Astrocyte of the spinal cord (primary cell): Measurements from ENCODE around the gene IFRD1.

Experiments used
- DNase-seq: peaks from one replicate; pipeline ENCODE4 v3.0.0; 2011; ENCODE audit warnings: low read depth, low spot score
- H3K4me3 ChIP-seq: 2 replicates; pipeline ENCODE4 v1.5.1; 2011; ENCODE audit warnings: low read depth, mild to moderate bottlenecking, low read length, moderate library complexity
- in situ Hi-C: cut with HindIII; loops from 2 replicates; pipeline ENCODE4 v1.10.0; 2017; ENCODE audit warnings: low sequenced_read_pairs
- TF ChIP-seq, protein P1 (sequence below): IDR thresholded peaks from 2 replicates; pipeline ENCODE4 v1.5.1; 2012; ENCODE audit warnings: low read depth, mild to moderate bottlenecking, low read length, inconsistent platforms

The IFRD1 gene

DNA sequence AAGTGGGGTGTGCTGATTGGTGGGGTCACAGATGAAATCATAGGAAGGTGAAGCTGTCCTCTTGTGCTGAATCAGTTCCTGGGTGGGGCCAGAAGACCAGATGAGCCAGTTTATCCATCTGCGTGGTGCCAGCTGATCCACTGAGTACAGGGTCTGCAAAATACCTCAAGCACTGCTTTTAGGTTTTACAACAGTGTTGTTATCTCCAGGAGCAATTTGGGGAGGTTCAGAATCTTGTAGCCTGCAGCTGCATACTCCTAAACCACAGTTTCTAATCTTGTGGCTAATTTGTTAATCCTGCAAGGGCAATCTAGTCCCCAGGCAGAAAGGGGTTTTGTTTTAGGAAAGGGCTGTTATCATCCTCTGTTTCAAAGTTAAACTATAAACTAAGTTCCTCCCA lies 17.0 kb upstream of the IFRD1 start:
- DNase-seq = no peak
- H3K4me3 ChIP-seq = no peak overlapping the region
- TF ChIP-seq, protein P1, sequence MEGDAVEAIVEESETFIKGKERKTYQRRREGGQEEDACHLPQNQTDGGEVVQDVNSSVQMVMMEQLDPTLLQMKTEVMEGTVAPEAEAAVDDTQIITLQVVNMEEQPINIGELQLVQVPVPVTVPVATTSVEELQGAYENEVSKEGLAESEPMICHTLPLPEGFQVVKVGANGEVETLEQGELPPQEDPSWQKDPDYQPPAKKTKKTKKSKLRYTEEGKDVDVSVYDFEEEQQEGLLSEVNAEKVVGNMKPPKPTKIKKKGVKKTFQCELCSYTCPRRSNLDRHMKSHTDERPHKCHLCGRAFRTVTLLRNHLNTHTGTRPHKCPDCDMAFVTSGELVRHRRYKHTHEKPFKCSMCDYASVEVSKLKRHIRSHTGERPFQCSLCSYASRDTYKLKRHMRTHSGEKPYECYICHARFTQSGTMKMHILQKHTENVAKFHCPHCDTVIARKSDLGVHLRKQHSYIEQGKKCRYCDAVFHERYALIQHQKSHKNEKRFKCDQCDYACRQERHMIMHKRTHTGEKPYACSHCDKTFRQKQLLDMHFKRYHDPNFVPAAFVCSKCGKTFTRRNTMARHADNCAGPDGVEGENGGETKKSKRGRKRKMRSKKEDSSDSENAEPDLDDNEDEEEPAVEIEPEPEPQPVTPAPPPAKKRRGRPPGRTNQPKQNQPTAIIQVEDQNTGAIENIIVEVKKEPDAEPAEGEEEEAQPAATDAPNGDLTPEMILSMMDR = no peak
- in situ Hi-C loops = no loop called here

DNA sequence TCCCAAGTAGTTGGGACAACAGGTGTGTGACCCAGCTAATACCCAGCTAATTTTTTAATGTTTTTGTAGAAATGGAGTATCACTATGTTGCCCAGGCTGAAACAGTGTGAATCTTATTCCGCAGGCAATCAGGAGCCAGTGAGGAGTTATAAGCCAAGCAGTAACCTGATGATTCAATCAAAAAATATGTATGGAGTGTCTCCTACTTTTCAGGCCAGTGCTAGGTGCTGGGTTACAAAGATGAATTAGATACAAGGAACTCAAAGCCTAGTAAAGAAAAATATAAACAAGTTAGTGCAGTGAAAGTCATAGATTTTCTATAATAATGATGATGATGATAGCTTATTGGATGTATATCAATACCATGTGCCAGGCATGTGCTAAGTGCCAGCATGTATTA lies 13.2 kb upstream of the IFRD1 start:
- no peak for DNase-seq
- no peak overlapping the region for H3K4me3 ChIP-seq
- in situ Hi-C loops = no loop called here
- TF ChIP-seq, protein P1 = no peak

DNA sequence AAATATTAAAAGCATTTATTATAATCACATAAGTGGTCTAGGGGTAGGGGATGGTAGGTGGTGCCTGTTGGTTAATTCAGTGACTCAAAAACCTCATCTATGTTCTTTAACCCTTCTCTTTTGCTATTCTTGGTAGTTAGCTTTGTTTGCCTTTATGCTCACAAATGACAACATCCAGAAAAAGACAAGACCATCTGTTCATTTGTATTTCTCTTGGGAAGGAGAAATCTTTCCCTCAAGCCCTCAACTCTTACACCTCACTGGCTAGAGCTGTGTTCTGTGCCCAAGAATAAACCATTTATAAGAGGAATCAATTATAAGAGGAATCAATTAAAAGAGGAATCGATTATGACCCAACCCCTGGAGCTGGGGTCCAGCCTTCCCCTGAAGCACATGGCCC lies 10.8 kb upstream of the IFRD1 start:
- in situ Hi-C loops = no loop called here
- no peak for DNase-seq
- H3K4me3 ChIP-seq = no peak overlapping the region
- TF ChIP-seq, protein P1 = no peak

DNA sequence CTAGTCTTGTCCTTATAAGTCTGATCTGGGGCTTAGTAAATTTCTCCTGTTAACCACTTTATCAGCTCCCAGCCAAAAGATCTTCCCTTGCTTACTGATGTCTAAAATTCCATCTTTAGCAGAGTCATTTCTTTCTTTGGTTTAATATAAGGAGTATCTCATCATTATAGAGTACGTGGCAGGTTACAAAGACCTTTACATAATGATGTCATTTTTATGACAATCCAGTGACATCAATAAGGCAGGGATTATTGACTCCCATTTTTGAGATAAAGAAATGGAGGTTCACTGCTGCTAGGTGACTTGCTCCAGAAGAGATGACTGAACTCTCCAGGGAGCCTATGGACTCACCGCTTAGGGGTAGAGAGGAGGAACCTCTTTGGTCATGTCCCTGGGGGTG lies 8.1 kb upstream of the IFRD1 start:
- no peak overlapping the region for H3K4me3 ChIP-seq
- in situ Hi-C loops = no loop called here
- DNase-seq = no peak
- TF ChIP-seq, protein P1 = no peak

DNA sequence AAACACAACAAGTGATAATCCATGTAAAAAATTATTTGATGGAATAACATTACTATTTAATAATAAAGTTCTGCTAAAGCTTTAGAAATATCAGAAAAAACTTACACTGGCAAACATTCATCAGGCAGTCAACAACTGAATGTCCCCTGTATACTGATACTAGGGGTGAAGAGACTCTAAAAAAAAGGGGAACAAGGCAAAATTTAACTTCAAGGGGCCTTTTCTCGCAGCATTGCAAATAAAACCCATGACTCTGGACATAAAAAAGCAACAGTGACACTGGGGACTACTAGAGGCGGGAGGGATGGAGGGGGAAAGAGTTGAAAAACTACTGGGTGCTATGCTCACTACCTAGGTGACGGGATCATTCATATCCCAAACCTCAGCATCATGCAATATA lies 5.8 kb upstream of the IFRD1 start:
- no peak for DNase-seq
- no peak overlapping the region for H3K4me3 ChIP-seq
- in situ Hi-C loops = no loop called here
- TF ChIP-seq, protein P1 = no peak

DNA sequence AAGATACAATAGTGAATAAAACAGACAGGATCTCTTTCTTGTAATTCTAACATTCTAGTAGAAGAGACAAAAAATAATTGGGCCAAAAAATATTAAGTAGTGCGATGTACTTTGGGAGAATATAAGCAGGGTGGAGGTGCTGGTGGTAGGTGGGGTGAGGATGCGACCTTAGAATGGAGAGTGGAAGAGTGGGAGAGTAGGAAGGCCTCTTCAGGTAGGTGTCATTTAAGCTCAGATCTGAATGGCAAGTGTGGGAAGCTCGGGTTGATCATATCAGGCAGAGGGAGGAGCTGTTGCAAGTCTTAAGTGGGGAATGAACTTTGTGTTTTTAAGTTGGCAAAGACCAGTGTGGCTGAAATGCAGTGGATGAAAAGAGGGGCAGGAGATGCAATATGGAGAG lies 3.8 kb upstream of the IFRD1 start:
- H3K4me3 ChIP-seq = no peak overlapping the region
- TF ChIP-seq, protein P1 = no peak
- in situ Hi-C loops = no loop called here
- DNase-seq = no peak

DNA sequence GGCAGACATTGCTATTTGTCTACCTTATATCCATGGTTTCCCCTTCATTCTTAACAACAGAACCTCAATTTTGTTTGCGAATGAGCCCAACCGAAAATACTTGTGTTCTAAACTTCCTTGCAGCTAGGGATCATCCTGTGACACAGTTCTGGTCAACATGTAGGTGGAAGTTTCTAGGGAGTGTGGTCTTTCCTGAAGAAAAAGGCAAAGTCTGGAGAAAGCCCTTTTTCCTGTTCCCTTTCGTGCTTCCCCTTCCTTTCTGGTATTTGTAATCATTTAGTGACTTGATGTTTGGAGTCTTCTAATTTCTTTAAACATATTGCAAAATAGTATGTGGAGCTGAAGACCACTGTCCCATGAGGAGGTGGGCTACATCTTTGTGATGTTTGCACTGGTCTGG lies 2.9 kb upstream of the IFRD1 start:
- no peak for DNase-seq
- in situ Hi-C loops = no loop called here
- TF ChIP-seq, protein P1 = no peak
- no peak overlapping the region for H3K4me3 ChIP-seq
